Karpas-422 (cell line): Measurements from ENCODE around the gene ITGAX. TPM values are rescaled to one million over a fixed set of nuclear protein-coding genes. Genes with fewer than 3 reads are reported as not detected.

Source experiments
- DNase-seq: peaks from one replicate; pipeline ENCODE4 v3.0.0-alpha.2; 2015
- H2AFZ ChIP-seq: fragments of 200-600 bp; sonication (generic); 2 replicates; pipeline ENCODE4 v1.6.1; 2014; ENCODE audit warnings: antibody characterized with exemption, low read length, mixed read lengths
- H3K27ac ChIP-seq: fragments of 200-600 bp; sonication (generic); 2 replicates; pipeline ENCODE4 v1.5.1; 2014; ENCODE audit warnings: mild to moderate bottlenecking, low read length, moderate library complexity
- H3K27me3 ChIP-seq: fragments of 200-600 bp; sonication (generic); 2 replicates; pipeline ENCODE4 v1.6.1; 2014; ENCODE audit warnings: low read length, mixed read lengths
- H3K36me3 ChIP-seq: fragments of 200-600 bp; sonication (generic); 2 replicates; pipeline ENCODE4 v1.6.1; 2014; ENCODE audit warnings: low read length, mixed read lengths; ENCODE audit not compliant: insufficient read depth
- H3K4me1 ChIP-seq: fragments of 200-600 bp; sonication (generic); 2 replicates; pipeline ENCODE4 v1.6.1; 2014; ENCODE audit warnings: mild to moderate bottlenecking, low read length, mixed read lengths
- H3K4me2 ChIP-seq: fragments of 200-600 bp; sonication (generic); 2 replicates; pipeline ENCODE4 v1.6.1; 2014; ENCODE audit warnings: low read length, low read depth, mild to moderate bottlenecking; ENCODE audit not compliant: poor library complexity, severe bottlenecking
- H3K4me3 ChIP-seq: fragments of 200-600 bp; sonication (generic); 2 replicates; pipeline ENCODE4 v1.5.1; 2014; ENCODE audit warnings: mild to moderate bottlenecking, antibody characterized with exemption, low read length, mixed read lengths
- H3K79me2 ChIP-seq: fragments of 200-600 bp; sonication (generic); 2 replicates; pipeline ENCODE4 v1.6.1; 2014; ENCODE audit warnings: mild to moderate bottlenecking, low read length, mixed read lengths
- H3K9ac ChIP-seq: fragments of 200-600 bp; sonication (generic); 2 replicates; pipeline ENCODE4 v1.6.0; 2014; ENCODE audit warnings: low read length
- H3K9me2 ChIP-seq: fragments of 200-600 bp; sonication (generic), shearing (Covaris generic); replicated peaks from 2 replicates; pipeline ENCODE4 v1.6.0; 2014; ENCODE audit warnings: mild to moderate bottlenecking, low read length, moderate library complexity; ENCODE audit not compliant: insufficient read depth
- H3K9me3 ChIP-seq: fragments of 300-700, 200-600 bp; sonication (generic); 2 replicates; pipeline ENCODE4 v1.6.1; 2014; ENCODE audit warnings: low read length, mixed read lengths
- H4K20me1 ChIP-seq: fragments of 200-600 bp; sonication (generic); 2 replicates; pipeline ENCODE4 v1.6.1; 2014; ENCODE audit warnings: mild to moderate bottlenecking, antibody characterized with exemption, low read length, low read depth; ENCODE audit not compliant: insufficient read depth
- total RNA-seq: library from RNA; depleted of rRNA; stranded (reverse); fragments of >200 nt; shearing (Covaris generic); gene quantifications from 2 replicates; pipeline ENCODE4 v1.2.3, GENCODE V29; 2014; ENCODE audit warnings: low replicate concordance

The ITGAX gene
- total RNA-seq, 1 experiment from 2014 or later, result 0.52 TPM

GRCh38 chr16:31351942-31352325 lies 3.0 kb upstream of the ITGAX start:
- DNase-seq, result no peak

GRCh38 chr16:31352376-31353115 lies 2.4 kb upstream of the ITGAX start:
- Histone ChIP-seq H3K9ac (no peak overlapping the region), H3K4me2 (peak overlapping the region; percentile 26), H3K4me1 (peaks cover 13% of the 10 kb centered on the region)

More at GRCh38 chr16:31351942-31352325, 3.0 kb upstream of the ITGAX start:
- no peak overlapping the region for H3K4me3 ChIP-seq
- no peaks in the 10 kb centered on the region for H3K9me2 ChIP-seq
- no peaks in the 10 kb centered on the region for H3K79me2 ChIP-seq
- H3K4me1 ChIP-seq, result peaks cover 13% of the 10 kb centered on the region
- no peaks in the 10 kb centered on the region for H4K20me1 ChIP-seq
- no peaks in the 10 kb centered on the region for H3K9me3 ChIP-seq
- no peak overlapping the region for H2AFZ ChIP-seq
- no peaks in the 10 kb centered on the region for H3K27me3 ChIP-seq
- H3K36me3 ChIP-seq, result no peaks in the 10 kb centered on the region
- H3K27ac ChIP-seq, result no peak overlapping the region
- H3K4me2 ChIP-seq, result peak overlapping the region; percentile 26
- peak overlapping the region; percentile 27; the same call in 1 of the 2 replicates for H3K9ac ChIP-seq

GRCh38 chr16:31355431-31356100 lies 590 bp downstream of the ITGAX start:
- no peak overlapping the region for H3K9ac ChIP-seq

More at GRCh38 chr16:31352376-31353115, 2.4 kb upstream of the ITGAX start:
- H3K4me3 ChIP-seq, result no peak overlapping the region
- H3K27me3 ChIP-seq, result no peaks in the 10 kb centered on the region
- no peak overlapping the region for H2AFZ ChIP-seq
- H3K36me3 ChIP-seq, result no peaks in the 10 kb centered on the region
- H3K9me3 ChIP-seq, result no peaks in the 10 kb centered on the region
- peak; percentile 73 for DNase-seq
- no peak overlapping the region for H3K27ac ChIP-seq
- no peaks in the 10 kb centered on the region for H4K20me1 ChIP-seq
- no peaks in the 10 kb centered on the region for H3K79me2 ChIP-seq
- no peaks in the 10 kb centered on the region for H3K9me2 ChIP-seq

GRCh38 chr16:31356566-31357323 lies 1.8 kb downstream of the ITGAX start:
- Histone ChIP-seq H3K27me3 (no peaks in the 10 kb centered on the region), H3K36me3 (no peaks in the 10 kb centered on the region), H3K9ac (no peak overlapping the region), H3K9me2 (no peaks in the 10 kb centered on the region), H3K79me2 (no peaks in the 10 kb centered on the region), H4K20me1 (no peaks in the 10 kb centered on the region), H3K4me2 (no peak overlapping the region), H3K27ac (no peak overlapping the region), H3K9me3 (no peaks in the 10 kb centered on the region), H3K4me3 (no peak overlapping the region), H3K4me1 (peaks cover 6% of the 10 kb centered on the region), H2AFZ (no peak overlapping the region)
- no peak for DNase-seq

More at GRCh38 chr16:31355431-31356100, 590 bp downstream of the ITGAX start:
- Histone ChIP-seq H3K4me1 (peaks cover 11% of the 10 kb centered on the region), H3K27ac (no peak overlapping the region), H3K4me3 (no peak overlapping the region), H2AFZ (no peak overlapping the region), H3K79me2 (no peaks in the 10 kb centered on the region), H3K27me3 (no peaks in the 10 kb centered on the region), H3K36me3 (no peaks in the 10 kb centered on the region), H3K4me2 (no peak overlapping the region), H3K9me2 (no peaks in the 10 kb centered on the region), H3K9me3 (no peaks in the 10 kb centered on the region), H4K20me1 (no peaks in the 10 kb centered on the region)
- DNase-seq, result no peak

- H4K20me1 ChIP-seq, result no peaks in the 10 kb centered on the region
- no peaks in the 10 kb centered on the region for H3K4me1 ChIP-seq
- H3K9ac ChIP-seq, result no peak overlapping the region
- no peaks in the 10 kb centered on the region for H3K36me3 ChIP-seq
- no peak overlapping the region for H3K4me2 ChIP-seq
- H3K27ac ChIP-seq, result no peak overlapping the region
- no peak for DNase-seq
- no peaks in the 10 kb centered on the region for H3K79me2 ChIP-seq
- no peaks in the 10 kb centered on the region for H3K27me3 ChIP-seq
- no peak overlapping the region for H2AFZ ChIP-seq
- no peaks in the 10 kb centered on the region for H3K9me2 ChIP-seq
- H3K9me3 ChIP-seq, result no peaks in the 10 kb centered on the region
- no peak overlapping the region for H3K4me3 ChIP-seq
Measured at GRCh38 chr16:31357324-31358109, 2.5 kb downstream of the ITGAX start.

GRCh38 chr16:31360251-31360650 lies 5.3 kb downstream of the ITGAX start:
- H3K27ac ChIP-seq, result no peak overlapping the region
- DNase-seq, result no peak
- no peaks in the 10 kb centered on the region for H3K27me3 ChIP-seq
- no peak overlapping the region for H3K4me2 ChIP-seq
- H2AFZ ChIP-seq, result no peak overlapping the region
- H3K4me3 ChIP-seq, result no peak overlapping the region
- H3K36me3 ChIP-seq, result no peaks in the 10 kb centered on the region
- no peaks in the 10 kb centered on the region for H4K20me1 ChIP-seq
- H3K9me2 ChIP-seq, result no peaks in the 10 kb centered on the region
- H3K9me3 ChIP-seq, result no peaks in the 10 kb centered on the region
- H3K4me1 ChIP-seq, result no peaks in the 10 kb centered on the region
- H3K9ac ChIP-seq, result no peak overlapping the region
- no peaks in the 10 kb centered on the region for H3K79me2 ChIP-seq

GRCh38 chr16:31361201-31362110 lies 6.5 kb downstream of the ITGAX start:
- no peaks in the 10 kb centered on the region for H3K9me2 ChIP-seq
- no peaks in the 10 kb centered on the region for H3K4me1 ChIP-seq
- H3K9me3 ChIP-seq, result no peaks in the 10 kb centered on the region
- H3K4me3 ChIP-seq, result no peak overlapping the region
- no peak overlapping the region for H3K27ac ChIP-seq
- no peaks in the 10 kb centered on the region for H4K20me1 ChIP-seq
- no peak for DNase-seq
- H2AFZ ChIP-seq, result no peak overlapping the region
- no peaks in the 10 kb centered on the region for H3K79me2 ChIP-seq
- H3K27me3 ChIP-seq, result no peaks in the 10 kb centered on the region
- H3K36me3 ChIP-seq, result no peaks in the 10 kb centered on the region
- H3K9ac ChIP-seq, result no peak overlapping the region
- no peak overlapping the region for H3K4me2 ChIP-seq
